Measurements from ENCODE around the gene MUC5B. TPM values are rescaled to one million over a fixed set of nuclear protein-coding genes. Genes with fewer than 3 reads are reported as not detected.
"Not testable (repeated sequence)": the region's sequence is repeated elsewhere in the genome, so short reads cannot be mapped to it uniquely, and the experiment has no call there.

MUC5B gene
- total RNA-seq, 2 donors from 2014 or later = not detected

DNA sequence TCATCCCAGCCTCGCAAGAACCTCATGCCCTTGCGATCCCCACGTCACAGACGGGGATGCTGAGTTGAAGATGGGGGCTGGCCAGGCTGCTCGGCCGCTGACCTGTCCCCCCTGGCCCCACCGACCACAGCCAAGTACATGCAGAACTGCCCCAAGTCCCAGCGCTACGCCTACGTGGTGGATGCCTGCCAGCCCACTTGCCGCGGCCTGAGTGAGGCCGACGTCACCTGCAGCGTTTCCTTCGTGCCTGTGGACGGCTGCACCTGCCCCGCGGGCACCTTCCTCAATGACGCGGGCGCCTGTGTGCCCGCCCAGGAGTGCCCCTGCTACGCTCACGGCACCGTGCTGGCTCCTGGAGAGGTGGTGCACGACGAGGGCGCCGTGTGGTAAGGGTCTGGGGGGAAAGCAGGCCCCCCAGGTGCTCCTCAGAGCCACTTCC, 10.0 kb downstream of the MUC5B start:
- no peak overlapping the region for H3K27ac Mint-ChIP-seq
- DNase-seq (ENCODE audit: low spot score in 2 of 2) (no peak), ATAC-seq (no peak)
- no peaks in the 10 kb centered on the region for H3K36me3 Mint-ChIP-seq
- H3K9me3 Mint-ChIP-seq = no peaks in the 10 kb centered on the region

DNA sequence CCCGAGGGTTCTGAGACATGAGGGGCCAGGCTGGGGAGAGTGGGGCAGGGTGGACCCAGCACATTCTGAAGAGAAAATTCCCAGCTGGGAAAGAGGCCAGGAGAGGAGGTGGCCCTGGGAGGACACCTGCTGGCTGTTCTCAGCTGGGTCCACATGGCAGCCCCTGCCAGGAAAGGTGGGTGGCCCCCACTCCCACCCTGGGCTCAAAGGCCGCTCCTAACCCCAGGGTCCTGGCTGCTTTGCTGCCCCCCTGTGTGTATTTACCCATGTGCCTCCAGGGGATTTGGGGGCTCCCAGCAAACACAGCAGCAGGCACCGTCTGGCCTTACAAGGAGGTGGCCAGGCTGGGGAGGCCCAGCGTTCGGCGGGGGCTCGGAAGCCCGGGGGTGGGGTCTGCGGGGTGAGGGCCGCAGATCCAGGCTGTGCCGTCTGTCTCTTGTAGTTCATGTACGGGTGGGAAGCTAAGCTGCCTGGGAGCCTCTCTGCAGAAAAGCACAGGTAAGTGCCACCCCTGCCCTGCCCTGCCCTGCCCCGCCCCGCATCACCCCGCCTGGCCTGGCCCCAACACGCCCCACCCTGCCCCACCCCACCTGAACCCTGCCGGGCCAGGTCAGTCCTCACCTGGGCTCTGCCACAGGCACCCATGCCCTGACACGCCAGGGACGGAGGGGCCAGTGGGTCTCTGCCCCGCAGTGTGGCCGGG, 10.6 kb downstream of the MUC5B start:
- no peak for ATAC-seq
- H3K9me3 Mint-ChIP-seq = no peaks in the 10 kb centered on the region
- H3K36me3 Mint-ChIP-seq = no peaks in the 10 kb centered on the region
- no peak for DNase-seq (ENCODE audit: low spot score in 2 of 2)
- H3K27ac Mint-ChIP-seq = no peak overlapping the region

DNA sequence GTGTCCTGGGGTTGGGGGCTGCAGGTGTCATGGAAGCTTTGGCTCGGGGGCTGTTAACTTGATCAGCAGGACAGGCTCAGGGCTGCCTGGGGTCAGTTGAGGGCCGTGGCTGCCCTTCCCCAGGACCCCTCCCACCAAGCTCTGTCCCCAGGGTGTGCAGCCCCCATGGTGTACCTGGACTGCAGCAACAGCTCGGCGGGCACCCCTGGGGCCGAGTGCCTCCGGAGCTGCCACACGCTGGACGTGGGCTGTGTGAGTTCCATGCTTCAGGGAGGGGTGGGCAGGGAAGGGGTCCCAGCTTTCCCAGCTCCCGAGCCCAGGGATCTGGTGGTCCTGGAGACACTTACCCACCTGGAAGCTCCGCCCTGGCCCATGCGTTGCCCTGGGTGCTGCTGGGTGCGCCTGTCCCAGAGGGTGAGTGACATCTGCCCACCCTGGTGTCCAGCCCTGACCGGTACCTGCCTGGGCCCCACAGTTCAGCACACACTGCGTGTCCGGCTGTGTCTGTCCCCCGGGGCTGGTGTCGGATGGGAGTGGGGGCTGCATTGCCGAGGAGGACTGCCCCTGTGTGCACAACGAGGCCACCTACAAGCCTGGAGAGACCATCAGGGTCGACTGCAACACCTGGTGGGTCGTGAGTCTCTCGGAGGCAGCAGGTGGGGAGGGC, 11.3 kb downstream of the MUC5B start:
- Mint-ChIP-seq H3K9me3 (no peaks in the 10 kb centered on the region), H3K27ac (no peak overlapping the region), H3K36me3 (no peaks in the 10 kb centered on the region)
- ATAC-seq (no peak), DNase-seq (ENCODE audit: low spot score in 2 of 2) (no peak)

DNA sequence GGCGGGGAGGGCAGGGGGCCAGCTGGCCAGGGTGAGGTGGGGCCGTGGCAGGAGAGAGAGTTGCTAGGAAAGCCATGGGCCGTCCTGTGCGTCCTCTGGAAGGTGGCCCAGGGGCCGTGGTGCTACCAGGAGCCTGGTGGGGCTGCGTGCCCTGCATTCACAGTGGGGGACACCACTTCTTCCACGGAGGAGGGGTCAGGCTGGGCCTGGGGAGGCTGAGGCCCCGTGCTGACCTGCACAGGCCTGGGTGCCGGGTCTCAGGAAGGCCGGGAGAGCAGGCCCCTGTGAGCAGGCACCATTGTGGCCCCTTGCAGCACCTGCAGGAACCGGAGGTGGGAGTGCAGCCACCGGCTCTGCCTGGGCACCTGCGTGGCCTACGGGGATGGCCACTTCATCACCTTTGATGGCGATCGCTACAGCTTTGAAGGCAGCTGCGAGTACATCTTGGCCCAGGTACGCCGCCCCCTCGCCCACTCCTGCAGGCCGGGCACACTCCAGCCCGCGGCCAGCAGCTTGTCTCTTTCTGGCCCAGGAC, 12.0 kb downstream of the MUC5B start:
- DNase-seq (ENCODE audit: low spot score in 2 of 2) (no peak), ATAC-seq (no peak)
- no peaks in the 10 kb centered on the region for H3K36me3 Mint-ChIP-seq
- no peak overlapping the region for H3K27ac Mint-ChIP-seq
- H3K9me3 Mint-ChIP-seq = no peaks in the 10 kb centered on the region

DNA sequence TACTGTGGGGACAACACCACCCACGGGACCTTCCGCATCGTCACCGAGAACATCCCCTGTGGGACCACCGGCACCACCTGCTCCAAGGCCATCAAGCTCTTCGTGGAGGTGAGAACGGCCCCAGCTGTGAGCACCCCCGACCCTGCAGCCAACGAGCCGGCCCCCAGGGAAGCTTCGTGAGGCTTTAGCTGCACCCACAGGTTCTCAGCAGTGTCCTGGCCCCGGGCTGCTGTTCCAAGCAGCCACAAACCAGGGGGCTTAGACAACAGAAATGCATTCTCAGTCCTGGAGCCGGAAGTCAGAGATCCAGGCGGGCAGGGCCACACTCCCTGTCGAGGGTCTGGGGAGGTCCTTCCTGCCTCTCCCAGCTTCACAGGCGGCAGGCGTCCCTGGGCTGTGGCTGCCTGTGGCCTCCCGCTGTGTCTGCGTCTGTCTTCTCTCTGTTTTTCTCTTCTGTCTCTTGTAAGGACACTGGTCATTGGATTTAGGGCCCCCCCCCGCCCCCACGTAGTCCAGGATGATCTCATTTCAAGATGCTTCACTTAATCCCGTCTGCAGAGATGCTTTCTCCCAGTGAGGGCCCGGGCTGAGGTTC, 12.5 kb downstream of the MUC5B start:
- Mint-ChIP-seq H3K9me3 (no peaks in the 10 kb centered on the region), H3K27ac (no peak overlapping the region), H3K36me3 (no peaks in the 10 kb centered on the region)
- no peak for ATAC-seq
- no peak for DNase-seq (ENCODE audit: low spot score in 2 of 2)

DNA sequence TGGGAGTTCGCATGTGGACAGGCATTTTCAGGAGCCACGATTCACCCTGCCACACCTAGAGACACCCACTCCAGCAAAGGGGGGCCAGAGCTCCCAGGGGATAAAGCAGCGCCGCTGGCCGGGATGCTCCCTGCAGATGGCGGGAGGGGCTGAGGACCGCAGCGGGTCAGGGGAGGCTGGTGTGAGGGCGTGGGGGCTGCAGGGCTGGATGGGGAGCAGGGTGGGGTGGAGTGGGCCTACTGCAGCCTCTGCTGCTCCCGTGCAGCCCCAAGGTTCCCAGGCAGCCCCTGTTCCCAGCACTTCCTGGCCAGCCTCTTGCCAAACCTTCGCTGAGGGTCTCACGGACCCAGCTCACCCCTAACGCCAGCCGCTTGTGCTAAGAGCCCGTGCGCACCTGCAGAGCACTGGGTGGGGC, 13.0 kb downstream of the MUC5B start:
- ATAC-seq (no peak), DNase-seq (ENCODE audit: low spot score in 2 of 2) (no peak)
- no peak overlapping the region for H3K27ac Mint-ChIP-seq
- no peaks in the 10 kb centered on the region for H3K9me3 Mint-ChIP-seq
- no peaks in the 10 kb centered on the region for H3K36me3 Mint-ChIP-seq

DNA sequence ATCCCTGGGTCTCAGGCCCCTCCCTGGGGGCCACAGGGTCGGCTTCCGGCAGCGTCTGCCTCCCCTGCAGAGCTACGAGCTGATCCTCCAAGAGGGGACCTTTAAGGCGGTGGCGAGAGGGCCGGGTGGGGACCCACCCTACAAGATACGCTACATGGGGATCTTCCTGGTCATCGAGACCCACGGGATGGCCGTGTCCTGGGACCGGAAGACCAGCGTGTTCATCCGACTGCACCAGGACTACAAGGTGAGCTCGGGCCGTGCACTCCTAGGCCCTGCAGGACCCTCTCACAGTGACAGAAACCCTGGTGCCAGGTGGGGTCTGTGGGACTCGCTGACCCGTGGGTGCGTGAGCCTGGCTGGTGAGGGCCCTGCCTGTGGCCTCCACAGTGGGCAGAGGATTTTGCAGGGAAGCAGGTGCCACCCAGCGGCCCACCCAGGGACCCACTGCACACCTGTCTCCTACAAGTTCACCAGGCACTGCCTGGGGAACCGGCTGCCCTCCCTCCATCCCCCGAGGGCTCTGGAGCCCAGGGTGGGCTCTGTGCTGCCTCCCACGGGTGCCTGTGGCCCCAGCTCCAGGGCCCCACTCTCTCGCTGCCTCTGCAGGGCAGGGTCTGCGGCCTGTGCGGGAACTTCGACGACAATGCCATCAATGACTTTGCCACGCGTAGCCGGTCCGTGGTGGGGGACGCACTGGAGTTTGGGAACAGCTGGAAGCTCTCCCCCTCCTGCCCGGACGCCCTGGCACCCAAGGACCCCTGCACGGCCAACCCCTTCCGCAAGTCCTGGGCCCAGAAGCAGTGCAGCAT, 13.7 kb downstream of the MUC5B start:
- no peaks in the 10 kb centered on the region for H3K9me3 Mint-ChIP-seq
- no peak overlapping the region for H3K27ac Mint-ChIP-seq
- ATAC-seq (no peak), DNase-seq (ENCODE audit: low spot score in 2 of 2) (no peak)
- no peaks in the 10 kb centered on the region for H3K36me3 Mint-ChIP-seq

DNA sequence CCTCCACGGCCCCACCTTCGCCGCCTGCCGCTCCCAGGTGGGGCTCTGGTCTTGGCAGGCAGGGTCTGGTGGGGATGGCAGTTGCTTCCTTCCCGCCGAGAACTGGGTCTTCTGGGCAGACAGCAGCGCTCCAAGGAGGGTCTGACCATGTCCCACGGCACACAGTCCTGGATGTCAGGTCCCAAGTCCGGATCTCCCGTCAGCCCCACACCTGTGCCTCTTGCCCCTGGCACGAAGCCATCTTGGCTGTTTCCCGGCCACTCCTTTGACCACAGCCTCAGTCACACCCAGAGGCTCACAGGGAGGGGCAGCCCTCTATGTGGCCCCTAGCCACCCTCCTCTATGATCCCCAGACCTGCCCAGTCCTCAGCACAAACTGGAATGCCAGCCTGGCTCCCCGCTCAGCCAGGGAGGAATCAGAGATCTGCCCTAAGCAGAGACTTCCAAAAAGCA, 14.3 kb downstream of the MUC5B start:
- DNase-seq (ENCODE audit: low spot score in 2 of 2) (no peak), ATAC-seq (no peak)
- Mint-ChIP-seq H3K9me3 (no peaks in the 10 kb centered on the region), H3K36me3 (no peaks in the 10 kb centered on the region), H3K27ac (no peak overlapping the region)

DNA sequence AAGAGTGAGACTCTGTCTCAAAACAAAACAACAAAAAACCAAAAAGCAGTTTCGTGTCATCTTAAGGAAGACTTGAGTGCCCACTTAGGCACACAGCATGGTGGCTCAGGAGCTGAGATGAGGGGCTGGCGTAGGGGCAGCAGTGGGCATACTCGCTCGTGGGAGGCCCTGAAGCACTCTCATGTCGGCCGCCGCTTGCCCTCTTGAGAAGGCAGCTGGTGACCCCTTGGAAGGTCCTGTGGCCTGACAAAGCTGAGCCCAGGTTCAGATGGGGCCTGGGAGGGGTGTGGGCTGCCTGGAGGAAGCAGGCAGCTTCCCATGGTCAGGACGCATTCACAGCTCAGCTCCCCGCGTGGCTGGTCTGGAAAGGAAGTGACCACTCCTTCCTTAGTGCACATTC, 15.0 kb downstream of the MUC5B start:
- ATAC-seq = no peak
- Mint-ChIP-seq H3K9me3 (no peaks in the 10 kb centered on the region), H3K36me3 (no peaks in the 10 kb centered on the region), H3K27ac (no peak overlapping the region)
- no peak for DNase-seq (ENCODE audit: low spot score in 2 of 2)

DNA sequence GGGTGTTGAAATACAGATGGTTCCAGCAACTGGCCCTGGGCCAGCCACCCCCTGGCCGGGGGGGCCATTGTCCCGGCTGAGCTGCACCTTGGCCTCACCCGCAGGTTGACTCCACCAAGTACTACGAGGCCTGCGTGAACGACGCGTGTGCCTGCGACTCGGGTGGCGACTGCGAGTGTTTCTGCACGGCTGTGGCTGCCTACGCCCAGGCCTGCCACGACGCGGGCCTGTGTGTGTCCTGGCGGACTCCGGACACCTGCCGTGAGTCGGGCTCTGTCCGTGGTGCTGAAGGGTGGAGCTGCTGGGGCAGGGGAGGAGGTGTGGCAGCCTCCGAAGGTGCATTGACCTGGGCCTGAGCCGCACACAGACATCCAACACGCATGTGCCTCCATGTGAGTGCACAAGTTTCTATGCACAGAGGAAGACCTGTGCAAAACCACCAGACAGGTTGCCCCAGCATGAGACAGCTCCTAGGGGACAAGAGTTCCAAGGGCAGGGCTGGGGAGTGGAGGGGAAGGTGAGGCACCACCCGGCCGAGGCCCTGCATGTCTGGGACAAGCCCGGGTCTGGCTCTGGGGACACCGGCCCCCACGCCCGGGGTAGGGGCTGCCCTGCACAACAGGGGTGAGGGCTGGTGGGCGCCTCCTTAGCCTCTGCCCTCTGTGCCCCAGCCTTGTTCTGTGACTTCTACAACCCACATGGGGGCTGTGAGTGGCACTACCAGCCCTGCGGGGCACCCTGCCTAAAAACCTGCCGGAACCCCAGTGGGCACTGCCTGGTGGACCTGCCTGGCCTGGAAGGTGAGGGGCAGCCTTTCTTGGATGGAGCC, 16.1 kb downstream of the MUC5B start:
- Mint-ChIP-seq H3K9me3 (no peaks in the 10 kb centered on the region), H3K36me3 (no peaks in the 10 kb centered on the region), H3K27ac (no peak overlapping the region)
- ATAC-seq (no peak), DNase-seq (ENCODE audit: low spot score in 2 of 2) (no peak)

DNA sequence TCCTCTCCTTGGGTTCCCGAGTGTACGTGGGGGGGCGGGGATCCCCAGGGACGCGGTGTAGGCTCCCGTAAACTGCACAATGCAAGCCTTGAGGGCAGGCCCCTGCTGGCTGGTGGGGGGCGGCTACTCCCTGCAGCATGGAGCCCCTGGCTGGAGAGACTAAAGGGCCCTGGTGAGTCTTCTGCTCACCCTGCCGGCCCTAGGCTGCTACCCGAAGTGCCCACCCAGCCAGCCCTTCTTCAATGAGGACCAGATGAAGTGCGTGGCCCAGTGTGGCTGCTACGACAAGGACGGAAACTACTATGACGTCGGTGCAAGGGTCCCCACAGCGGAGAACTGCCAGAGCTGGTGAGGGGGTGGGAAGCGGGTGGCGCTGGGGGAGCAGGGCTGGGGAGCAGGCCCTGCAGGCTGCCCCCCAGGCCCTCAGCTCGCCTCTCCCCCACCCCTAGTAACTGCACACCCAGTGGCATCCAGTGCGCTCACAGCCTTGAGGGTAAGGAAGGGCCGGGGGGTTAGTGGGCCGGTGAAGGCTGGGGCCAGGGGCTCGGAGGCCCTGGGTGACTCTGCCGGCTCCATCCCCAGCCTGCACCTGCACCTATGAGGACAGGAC, 16.8 kb downstream of the MUC5B start:
- Mint-ChIP-seq H3K27ac (no peak overlapping the region), H3K36me3 (no peaks in the 10 kb centered on the region), H3K9me3 (no peaks in the 10 kb centered on the region)
- ATAC-seq (no peak), DNase-seq (ENCODE audit: low spot score in 2 of 2) (no peak)

DNA sequence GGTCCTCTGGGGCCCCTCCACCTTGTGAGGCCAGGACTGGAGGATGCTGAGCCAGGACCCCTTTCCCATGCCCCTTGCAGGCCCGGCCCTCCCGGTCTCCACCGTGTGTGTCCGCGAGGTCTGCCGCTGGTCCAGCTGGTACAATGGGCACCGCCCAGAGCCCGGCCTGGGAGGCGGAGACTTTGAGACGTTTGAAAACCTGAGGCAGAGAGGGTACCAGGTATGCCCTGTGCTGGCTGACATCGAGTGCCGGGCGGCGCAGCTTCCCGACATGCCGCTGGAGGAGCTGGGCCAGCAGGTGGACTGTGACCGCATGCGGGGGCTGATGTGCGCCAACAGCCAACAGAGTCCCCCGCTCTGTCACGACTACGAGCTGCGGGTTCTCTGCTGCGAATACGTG, 17.9 kb downstream of the MUC5B start:
- ATAC-seq = no peak
- Mint-ChIP-seq H3K9me3 (no peaks in the 10 kb centered on the region), H3K27ac (no peak overlapping the region), H3K36me3 (no peaks in the 10 kb centered on the region)
- no peak for DNase-seq (ENCODE audit: low spot score in 2 of 2)

DNA sequence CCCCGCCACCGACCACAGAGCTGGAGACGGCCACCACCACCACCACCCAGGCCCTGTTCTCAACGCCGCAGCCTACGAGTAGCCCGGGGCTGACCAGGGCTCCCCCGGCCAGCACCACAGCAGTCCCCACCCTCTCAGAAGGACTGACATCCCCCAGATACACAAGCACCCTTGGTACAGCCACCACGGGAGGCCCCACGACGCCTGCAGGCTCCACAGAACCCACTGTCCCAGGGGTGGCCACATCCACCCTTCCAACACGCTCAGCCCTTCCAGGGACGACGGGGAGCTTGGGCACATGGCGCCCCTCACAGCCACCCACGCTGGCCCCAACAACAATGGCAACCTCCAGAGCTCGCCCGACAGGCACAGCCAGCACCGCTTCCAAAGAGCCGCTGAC, 18.8 kb downstream of the MUC5B start:
- Mint-ChIP-seq H3K9me3 (no peaks in the 10 kb centered on the region), H3K27ac (no peak overlapping the region), H3K36me3 (peaks cover 0 to 4% of the 10 kb centered on the region in 2 donors)
- no peak for ATAC-seq
- DNase-seq (ENCODE audit: low spot score in 2 of 2) = no peak

DNA sequence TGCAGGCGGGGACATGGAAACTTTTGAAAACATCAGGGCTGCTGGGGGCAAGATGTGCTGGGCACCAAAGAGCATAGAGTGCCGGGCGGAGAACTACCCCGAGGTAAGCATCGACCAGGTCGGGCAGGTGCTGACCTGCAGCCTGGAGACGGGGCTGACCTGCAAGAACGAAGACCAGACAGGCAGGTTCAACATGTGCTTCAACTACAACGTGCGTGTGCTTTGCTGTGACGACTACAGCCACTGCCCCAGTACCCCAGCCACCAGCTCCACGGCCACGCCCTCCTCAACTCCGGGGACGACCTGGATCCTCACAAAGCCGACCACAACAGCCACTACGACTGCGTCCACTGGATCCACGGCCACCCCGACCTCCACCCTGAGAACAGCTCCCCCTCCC, 19.4 kb downstream of the MUC5B start:
- H3K36me3 Mint-ChIP-seq = peaks cover 0 to 4% of the 10 kb centered on the region in 2 donors
- H3K27ac Mint-ChIP-seq = no peak overlapping the region
- H3K9me3 Mint-ChIP-seq = no peaks in the 10 kb centered on the region
- DNase-seq (ENCODE audit: low spot score in 2 of 2) (no peak), ATAC-seq (no peak)

DNA sequence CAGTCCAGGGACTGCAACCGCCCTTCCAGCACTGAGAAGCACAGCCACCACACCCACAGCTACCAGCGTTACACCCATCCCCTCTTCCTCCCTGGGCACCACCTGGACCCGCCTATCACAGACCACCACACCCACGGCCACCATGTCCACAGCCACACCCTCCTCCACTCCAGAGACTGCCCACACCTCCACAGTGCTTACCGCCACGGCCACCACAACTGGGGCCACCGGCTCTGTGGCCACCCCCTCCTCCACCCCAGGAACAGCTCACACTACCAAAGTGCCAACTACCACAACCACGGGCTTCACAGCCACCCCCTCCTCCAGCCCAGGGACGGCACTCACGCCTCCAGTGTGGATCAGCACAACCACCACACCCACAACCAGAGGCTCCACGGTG, 19.9 kb downstream of the MUC5B start:
- not testable (repeated sequence) for ATAC-seq; H3K9me3 Mint-ChIP-seq; H3K27ac Mint-ChIP-seq; H3K36me3 Mint-ChIP-seq; DNase-seq (ENCODE audit: low spot score in 2 of 2)

DNA sequence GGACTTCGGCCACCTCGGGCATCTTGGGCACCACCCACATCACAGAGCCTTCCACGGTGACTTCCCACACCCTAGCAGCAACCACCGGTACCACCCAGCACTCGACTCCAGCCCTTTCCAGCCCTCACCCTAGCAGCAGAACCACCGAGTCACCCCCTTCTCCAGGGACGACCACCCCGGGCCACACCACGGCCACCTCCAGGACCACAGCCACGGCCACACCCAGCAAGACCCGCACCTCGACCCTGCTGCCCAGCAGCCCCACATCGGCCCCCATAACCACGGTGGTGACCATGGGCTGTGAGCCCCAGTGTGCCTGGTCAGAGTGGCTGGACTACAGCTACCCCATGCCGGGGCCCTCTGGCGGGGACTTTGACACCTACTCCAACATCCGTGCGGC, 20.7 kb downstream of the MUC5B start:
- H3K9me3 Mint-ChIP-seq; ATAC-seq; H3K27ac Mint-ChIP-seq; H3K36me3 Mint-ChIP-seq; DNase-seq (ENCODE audit: low spot score in 2 of 2): not testable (repeated sequence)

Measured in activated naive CD4-positive, alpha-beta T cell treated with anti-CD3 and anti-CD28 coated beads, Interleukin-2, amount 50 U/mL, for 72 hours (primary cell).